HepG2 (cell line): ENCODE data around the gene PTPRU. TPM values are rescaled to one million over a fixed set of nuclear protein-coding genes. Genes with fewer than 3 reads are reported as not detected.

Experiments used
- ATAC-seq: fragments of 200-7000 bp; cut with Tn5 transposase; 3 replicates; pipeline ENCODE4 v1.9.1; 2020; ENCODE audit warnings: mild to moderate bottlenecking, moderate library complexity
- BruUV-seq: library from RNA; stranded (reverse); fragments of 400-500 nt; replicated peaks from 2 replicates; lab custom pipeline; 2021; lab: Mats Ljungman, UMichigan
- CTCF ChIA-PET: fragments of 300-600 bp; formaldehyde crosslinking; extraction: SDS; loops from one replicate; lab custom pipeline; 2021; ENCODE audit warnings: low total read pairs, inconsistent platforms, low intra/inter-chr PET ratio; lab: Yijun Ruan, JAX
- POLR2A ChIA-PET: fragments of 350-600 bp; sonication (Branson Sonifier 250); formaldehyde crosslinking; loops from one replicate; lab custom pipeline; 2020; ENCODE audit warnings: antibody characterized with exemption, inconsistent platforms; lab: Yijun Ruan, JAX
- DNase-seq: peaks from one replicate; pipeline ENCODE4 v3.0.0-alpha.2; 2015; ENCODE audit warnings: low spot score
- FAIRE-seq: peaks from 3 replicates; lab custom pipeline; 2011; peaks lifted over from hg19 to GRCh38; lab: Jason Lieb, UNC
- H2AFZ ChIP-seq: one replicate; pipeline ENCODE4 v1.6.1; 2011; ENCODE audit warnings: low read length, inconsistent platforms
- H3K27ac ChIP-seq: fragments of 300-600 bp; 3 replicates; pipeline ENCODE4 v1.8.0; 2011; ENCODE audit warnings: mixed run types, mild to moderate bottlenecking, mixed read lengths, low read length, inconsistent platforms; ENCODE audit not compliant: insufficient read depth; ENCODE audit errors: extremely low read length
- H3K27me3 ChIP-seq, 2 experiments: fragments of 200-600 bp in 1 of 2; 2 replicates in 1 of 2; 3 replicates in 1 of 2; pipeline versions ENCODE4 v1.6.0 to v1.8.0; 2011; ENCODE audit warnings: low read length in 2 of 2, mild to moderate bottlenecking in 2 of 2, moderate library complexity in 2 of 2, inconsistent platforms in 1 of 2; ENCODE audit not compliant: insufficient read depth in 2 of 2, control insufficient read depth in 1 of 2
- H3K36me3 ChIP-seq, 2 experiments: fragments of 200-600 bp in 1 of 2; replicated peaks in 1 of 2; 2 replicates in 1 of 2; 3 replicates in 1 of 2; pipeline versions ENCODE4 v1.5.1 to v1.8.0; 2011; ENCODE audit warnings: low read length in 2 of 2, inconsistent platforms in 1 of 2; ENCODE audit not compliant: insufficient read depth in 2 of 2, control insufficient read depth in 1 of 2
- H3K4me1 ChIP-seq: 2 replicates; pipeline ENCODE4 v1.5.1; 2012; ENCODE audit warnings: low read length, inconsistent platforms; ENCODE audit not compliant: insufficient read depth
- H3K4me2 ChIP-seq: 2 replicates; pipeline ENCODE4 v1.6.0; 2011; ENCODE audit warnings: low read depth, low read length, inconsistent platforms
- H3K4me3 ChIP-seq, 3 experiments: fragments of 200-600 bp in 1 of 3; sonication (generic), shearing (Covaris generic) in 1 of 3; replicated peaks in 1 of 3; 2 replicates each; pipeline ENCODE4 v1.5.1; 2011 to 2016; ENCODE audit warnings: low read length in 3 of 3, inconsistent platforms in 2 of 3, low read depth in 2 of 3, mild to moderate bottlenecking in 2 of 3, control low read depth in 1 of 3, mixed read lengths in 1 of 3; ENCODE audit not compliant: insufficient read depth in 1 of 3
- H3K79me2 ChIP-seq: one replicate; pipeline ENCODE4 v1.6.1; 2011; ENCODE audit warnings: low read length, inconsistent platforms; ENCODE audit not compliant: insufficient read depth
- H3K9ac ChIP-seq: 2 replicates; pipeline ENCODE4 v1.6.0; 2011; ENCODE audit warnings: mild to moderate bottlenecking, low read depth, low read length, inconsistent platforms; ENCODE audit not compliant: insufficient read depth
- H3K9me3 ChIP-seq: 2 replicates; pipeline ENCODE4 v1.5.1; 2012; ENCODE audit warnings: mild to moderate bottlenecking, low read length
- H4K20me1 ChIP-seq: 2 replicates; pipeline ENCODE4 v1.6.0; 2011; ENCODE audit warnings: inconsistent platforms, mild to moderate bottlenecking, low read length, moderate library complexity; ENCODE audit not compliant: insufficient read depth
- CBX1 ChIP-seq: IDR thresholded peaks from one replicate; pipeline ENCODE4 v1.6.1; 2016; ENCODE audit warnings: antibody characterized with exemption, low read depth
- FOXK2 ChIP-seq: fragments of 450-650 bp; IDR thresholded peaks from 2 replicates; pipeline ENCODE4 v1.6.1; 2016
- MAFG ChIP-seq: sonication (generic); formaldehyde crosslinking; IDR thresholded peaks from 2 replicates; pipeline ENCODE4 v1.5.1; 2020; ENCODE audit warnings: mild to moderate bottlenecking, missing genetic modification reagents
- NFE2L2 ChIP-seq: fragments of 150-350 bp; IDR thresholded peaks from 2 replicates; pipeline ENCODE4 v1.6.1; 2014; ENCODE audit warnings: low read length
- ZFP37 ChIP-seq: sonication (generic); formaldehyde crosslinking; IDR thresholded peaks from 2 replicates; pipeline ENCODE4 v1.4.0; 2020; ENCODE audit warnings: missing genetic modification reagents, borderline replicate concordance
- ZFX ChIP-seq: sonication (generic); formaldehyde crosslinking; IDR thresholded peaks from 2 replicates; pipeline ENCODE4 v1.4.0; 2020; ENCODE audit warnings: mild to moderate bottlenecking, low read depth, missing genetic modification reagents, moderate library complexity
- ZNF235 ChIP-seq: sonication (generic); formaldehyde crosslinking; IDR thresholded peaks from 2 replicates; pipeline ENCODE4 v1.8.1; 2023; ENCODE audit warnings: mild to moderate bottlenecking, missing genetic modification reagents, borderline replicate concordance
- WGBS: methylation state at CpG from one replicate; pipeline ENCODE4 v1.1.6; 2017; ENCODE audit warnings: low lambda C conversion rate; 5-methylcytosine and 5-hydroxymethylcytosine counted together
- in situ Hi-C: cut with HindIII; loops from 2 replicates; pipeline ENCODE4 v1.10.0; 2017; ENCODE audit warnings: low pct_unique_long_range_greater_than_20kb; ENCODE audit not compliant: extremely low pct_ligation_motif_present
- intact Hi-C: fragments of 100-400 bp; cut with micrococcal nuclease; formaldehyde crosslinking; loops from one replicate; pipeline ENCODE4 v1.10.0; 2022; ENCODE audit not compliant: unreplicated experiment
- polyA plus RNA-seq, 8 experiments: library from polyadenylated mRNA; depleted of rRNA in 3 of 8; stranded (reverse) in 7 of 8; unstranded in 1 of 8; fragments of >200 nt; fragmentation: Illumina TruSeq in 4 of 8; extraction: Trizol in 4 of 8; gene quantifications; 2 replicates each; pipeline versions ENCODE4 v1.2.1 to v1.2.3, GENCODE V29; 2011 to 2016; ENCODE audit warnings: low read depth in 4 of 8, missing spikeins in 1 of 8, mixed read lengths in 1 of 8; ENCODE audit not compliant: insufficient read depth in 1 of 8
- total RNA-seq, 5 experiments: library from RNA; depleted of rRNA; stranded (reverse); fragments of >200 nt; fragmentation: Illumina TruSeq; extraction: Trizol; gene quantifications; 2 replicates each; pipeline ENCODE4 v1.2.3, GENCODE V29; 2016; ENCODE audit warnings: low read depth in 1 of 5
- TF ChIP-seq, protein P1 (sequence below): IDR thresholded peaks from 2 replicates; pipeline ENCODE4 v1.6.1; 2012; ENCODE audit warnings: inconsistent platforms
- TF ChIP-seq, protein P2 (sequence below): sonication (generic); formaldehyde crosslinking; IDR thresholded peaks from 2 replicates; pipeline ENCODE4 v1.5.0; 2020; ENCODE audit warnings: mild to moderate bottlenecking, missing genetic modification reagents

The PTPRU gene
- total and polyA plus RNA-seq, 2 of the 13 experiments (the other 11 are each of a cell fraction or from before 2014, with no cell fraction given): 21.6 to 22.3 TPM

DNA sequence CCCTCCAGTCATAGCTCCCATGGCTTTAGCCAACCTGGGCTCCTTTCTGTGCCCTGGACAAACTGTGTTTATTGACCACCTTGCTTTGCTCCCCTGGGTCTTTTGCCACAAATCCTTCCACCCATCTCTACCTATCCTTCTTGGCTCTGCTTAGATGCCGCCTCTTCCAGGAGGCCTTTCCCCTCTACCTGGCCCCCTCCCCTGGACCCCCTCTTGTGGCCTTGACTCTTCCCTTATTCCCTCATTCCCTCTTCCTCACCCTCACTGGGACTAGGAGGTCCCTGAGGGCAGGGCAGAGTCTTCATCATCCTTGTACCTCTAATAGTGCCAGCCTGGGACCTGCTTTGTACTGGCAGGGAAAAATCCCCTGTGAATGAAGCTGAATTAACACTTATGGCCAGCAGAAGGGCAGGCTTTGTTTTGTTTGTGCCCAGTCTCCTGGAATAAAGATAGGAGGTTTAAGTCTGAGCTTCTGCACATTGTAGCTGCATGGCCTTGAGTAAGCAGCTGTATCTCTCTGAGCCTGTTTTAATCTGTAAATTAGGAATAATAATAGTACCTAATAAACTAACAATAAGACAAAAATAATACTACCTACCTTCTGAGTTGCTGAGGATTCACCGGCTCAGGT lies 13.7 kb downstream of the PTPRU start:
- 92% methylated on average over 2 of the region's 2 CpGs for WGBS
- no peak for FAIRE-seq
- peaks cover 22% of the 10 kb centered on the region for H3K79me2 ChIP-seq
- H3K4me1 ChIP-seq: peaks cover 39% of the 10 kb centered on the region
- no peak for ATAC-seq
- H3K4me3 ChIP-seq: no peak overlapping the region
- CTCF ChIA-PET: no interaction called here
- peaks cover 22% of the 10 kb centered on the region for H4K20me1 ChIP-seq
- TF ChIP-seq ZFP37 (CRISPR knock-in tag): no peak
- TF ChIP-seq FOXK2: no peak
- no peak for TF ChIP-seq ZNF235 (CRISPR knock-in tag)
- no peak for TF ChIP-seq MAFG (CRISPR knock-in tag)
- TF ChIP-seq, protein P1, sequence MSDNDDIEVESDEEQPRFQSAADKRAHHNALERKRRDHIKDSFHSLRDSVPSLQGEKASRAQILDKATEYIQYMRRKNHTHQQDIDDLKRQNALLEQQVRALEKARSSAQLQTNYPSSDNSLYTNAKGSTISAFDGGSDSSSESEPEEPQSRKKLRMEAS: no peak
- no peak for TF ChIP-seq NFE2L2
- TF ChIP-seq ZFX (CRISPR knock-in tag): no peak
- no peak for TF ChIP-seq CBX1
- TF ChIP-seq, protein P2, sequence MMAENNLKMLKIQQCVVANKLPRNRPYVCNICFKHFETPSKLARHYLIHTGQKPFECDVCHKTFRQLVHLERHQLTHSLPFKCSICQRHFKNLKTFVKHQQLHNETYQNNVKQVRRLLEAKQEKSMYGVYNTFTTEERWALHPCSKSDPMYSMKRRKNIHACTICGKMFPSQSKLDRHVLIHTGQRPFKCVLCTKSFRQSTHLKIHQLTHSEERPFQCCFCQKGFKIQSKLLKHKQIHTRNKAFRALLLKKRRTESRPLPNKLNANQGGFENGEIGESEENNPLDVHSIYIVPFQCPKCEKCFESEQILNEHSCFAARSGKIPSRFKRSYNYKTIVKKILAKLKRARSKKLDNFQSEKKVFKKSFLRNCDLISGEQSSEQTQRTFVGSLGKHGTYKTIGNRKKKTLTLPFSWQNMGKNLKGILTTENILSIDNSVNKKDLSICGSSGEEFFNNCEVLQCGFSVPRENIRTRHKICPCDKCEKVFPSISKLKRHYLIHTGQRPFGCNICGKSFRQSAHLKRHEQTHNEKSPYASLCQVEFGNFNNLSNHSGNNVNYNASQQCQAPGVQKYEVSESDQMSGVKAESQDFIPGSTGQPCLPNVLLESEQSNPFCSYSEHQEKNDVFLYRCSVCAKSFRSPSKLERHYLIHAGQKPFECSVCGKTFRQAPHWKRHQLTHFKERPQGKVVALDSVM (CRISPR knock-in tag): no peak
- TF ChIP-seq, all 625 proteins: peak for 0
- intact Hi-C loops: no loop called here
- H3K36me3 ChIP-seq: 0 out of 5 replicates have a peak, but pooled peaks cover under 1 to 3% of the 10 kb centered on the region in 2 experiments
- H3K27ac ChIP-seq: no peak overlapping the region
- no peak overlapping the region for H3K4me2 ChIP-seq
- H2AFZ ChIP-seq: no peak overlapping the region
- in situ Hi-C loops: loop anchor here (10.0 kb wide), 1 partner anchor 1465 kb away; no protein-coding TSS in a partner anchor
- no peaks in the 10 kb centered on the region for H3K9me3 ChIP-seq
- H3K9ac ChIP-seq: no peak overlapping the region
- BruUV-seq: no TSS peak
- no peaks in the 10 kb centered on the region for H3K27me3 ChIP-seq
- DNase-seq: no peak
- POLR2A ChIA-PET: no interaction called here
